OCI-LY7 (cell line): Measurements from ENCODE around the gene ECT2L. TPM values are rescaled to one million over a fixed set of nuclear protein-coding genes. Genes with fewer than 3 reads are reported as not detected.

Experiments used
- BruUV-seq: library from RNA; stranded (reverse); fragments of 400-500 nt; replicated peaks from 2 replicates; lab custom pipeline; 2021; lab: Mats Ljungman, UMichigan
- CTCF ChIA-PET: fragments of 300-600 bp; sonication (Branson Sonifier 250); formaldehyde crosslinking; loops from one replicate; lab custom pipeline; 2022; ENCODE audit warnings: antibody characterized with exemption; ENCODE audit not compliant: unreplicated experiment; lab: Charles Lee
- POLR2A ChIA-PET: fragments of 300-600 bp; sonication (Branson Sonifier 250); formaldehyde crosslinking; loops from one replicate; lab custom pipeline; 2022; ENCODE audit warnings: antibody characterized with exemption; lab: Charles Lee
- DNase-seq: peaks from one replicate; pipeline ENCODE4 v3.0.0-alpha.2; 2015; ENCODE audit warnings: low spot score
- H2AFZ ChIP-seq: fragments of 200-600 bp; sonication (generic), shearing (Covaris generic); 2 replicates; pipeline ENCODE4 v1.6.1; 2014; ENCODE audit warnings: mild to moderate bottlenecking, antibody characterized with exemption, low read length, moderate library complexity
- H3K27ac ChIP-seq: fragments of 200-600 bp; sonication (generic); 2 replicates; pipeline ENCODE4 v1.5.1; 2014; ENCODE audit warnings: mixed run types, low read depth, mild to moderate bottlenecking, moderate library complexity, low read length, inconsistent platforms; ENCODE audit not compliant: poor library complexity, severe bottlenecking
- H3K36me3 ChIP-seq: fragments of 200-600 bp; sonication (generic); 2 replicates; pipeline ENCODE4 v1.6.1; 2014; ENCODE audit warnings: mild to moderate bottlenecking, antibody characterized with exemption, low read length, moderate library complexity, mixed read lengths; ENCODE audit not compliant: insufficient read depth
- H3K4me1 ChIP-seq: fragments of 200-600 bp; sonication (generic); 2 replicates; pipeline ENCODE4 v1.5.1; 2014; ENCODE audit warnings: mild to moderate bottlenecking, low read length; ENCODE audit not compliant: insufficient read depth, poor library complexity, severe bottlenecking
- H3K4me2 ChIP-seq: fragments of 200-600 bp; sonication (generic); 2 replicates; pipeline ENCODE4 v1.6.1; 2014; ENCODE audit warnings: mild to moderate bottlenecking, low read length
- H3K4me3 ChIP-seq: fragments of 200-600 bp; sonication (generic); 2 replicates; pipeline ENCODE4 v1.5.1; 2014; ENCODE audit warnings: mild to moderate bottlenecking, low read depth, low read length; ENCODE audit not compliant: poor library complexity, severe bottlenecking
- H3K79me2 ChIP-seq: fragments of 200-600 bp; sonication (generic); 2 replicates; pipeline ENCODE4 v1.6.1; 2016; ENCODE audit warnings: low read depth, mild to moderate bottlenecking, low read length, moderate library complexity, mixed read lengths; ENCODE audit not compliant: insufficient read depth
- H3K9me2 ChIP-seq: fragments of 200-600 bp; sonication (generic); 2 replicates; pipeline ENCODE4 v1.6.1; 2016; ENCODE audit warnings: mild to moderate bottlenecking, low read length, mixed read lengths; ENCODE audit not compliant: insufficient read depth
- H3K9me3 ChIP-seq: fragments of 200-600 bp; sonication (generic); 2 replicates; pipeline ENCODE4 v1.6.1; 2014; ENCODE audit warnings: mild to moderate bottlenecking, mixed run types, low read length, mixed read lengths
- H4K20me1 ChIP-seq: fragments of 200-600 bp; sonication (generic); 2 replicates; pipeline ENCODE4 v1.6.1; 2014; ENCODE audit warnings: mild to moderate bottlenecking, antibody characterized with exemption, low read length, moderate library complexity, mixed read lengths; ENCODE audit not compliant: insufficient read depth
- CTCF ChIP-seq: fragments of 200-600 bp; sonication (generic); conservative IDR thresholded peaks from 2 replicates; pipeline ENCODE4 v1.5.1; 2014; ENCODE audit warnings: mild to moderate bottlenecking, antibody characterized with exemption, low read length, moderate library complexity, mixed read lengths
- EZH2phosphoT487 ChIP-seq: fragments of 200-600 bp; sonication (generic); IDR thresholded peaks from 2 replicates; pipeline ENCODE4 v1.6.1; 2018; ENCODE audit warnings: low read depth, borderline replicate concordance, mild to moderate bottlenecking, mixed run types, antibody characterized with exemption, low read length, moderate library complexity, mixed read lengths
- intact Hi-C: fragments of 100-400 bp; cut with micrococcal nuclease; formaldehyde crosslinking; loops from one replicate; pipeline ENCODE4 v1.10.0; 2022; ENCODE audit not compliant: unreplicated experiment
- total RNA-seq, 2 experiments: library from RNA; depleted of rRNA in 1 of 2; stranded (reverse); fragments of >200 nt in 1 of 2; shearing (Covaris generic) in 1 of 2; gene quantifications; 2 replicates each; pipeline ENCODE4 v1.2.3, GENCODE V29; 2014 to 2022

ECT2L gene
- total RNA-seq, 2 experiments from 2014 or later: not detected

GRCh38 chr6:138857775-138858174 lies 61.9 kb downstream of the ECT2L start:
- H3K4me3 ChIP-seq: no peak overlapping the region
- BruUV-seq: no TSS peak
- no peaks in the 10 kb centered on the region for H3K36me3 ChIP-seq
- TF ChIP-seq EZH2phosphoT487 (no peak), CTCF (no peak)
- no peak overlapping the region for H3K4me2 ChIP-seq
- H3K9me3 ChIP-seq: no peaks in the 10 kb centered on the region
- CTCF ChIA-PET: no interaction called here
- no peaks in the 10 kb centered on the region for H4K20me1 ChIP-seq
- H2AFZ ChIP-seq: no peak overlapping the region
- intact Hi-C loops: no loop called here
- no peaks in the 10 kb centered on the region for H3K79me2 ChIP-seq
- POLR2A ChIA-PET: no interaction called here
- no peak for DNase-seq
- H3K9me2 ChIP-seq: no peaks in the 10 kb centered on the region
- H3K27ac ChIP-seq: no peak overlapping the region
- H3K4me1 ChIP-seq: no peaks in the 10 kb centered on the region

- H3K79me2 ChIP-seq: no peaks in the 10 kb centered on the region
- no peak overlapping the region for H2AFZ ChIP-seq
- H3K9me2 ChIP-seq: no peaks in the 10 kb centered on the region
- TF ChIP-seq EZH2phosphoT487 (no peak), CTCF (no peak)
- CTCF ChIA-PET: no interaction called here
- H3K4me1 ChIP-seq: no peaks in the 10 kb centered on the region
- no peaks in the 10 kb centered on the region for H3K9me3 ChIP-seq
- no TSS peak for BruUV-seq
- H3K4me3 ChIP-seq: no peak overlapping the region
- H3K4me2 ChIP-seq: no peak overlapping the region
- no peaks in the 10 kb centered on the region for H3K36me3 ChIP-seq
- no peak overlapping the region for H3K27ac ChIP-seq
- no peaks in the 10 kb centered on the region for H4K20me1 ChIP-seq
- POLR2A ChIA-PET: interaction anchor here (1.2 kb wide), 1 partner anchor 26 kb away, joined by 7 read pairs; no protein-coding TSS in a partner anchor
- no peak for DNase-seq
- intact Hi-C loops: no loop called here
Observed at GRCh38 chr6:138862456-138862855, 66.6 kb downstream of the ECT2L start.

- Histone ChIP-seq H3K4me2 (no peak overlapping the region), H3K79me2 (no peaks in the 10 kb centered on the region), H3K27ac (no peak overlapping the region), H2AFZ (no peak overlapping the region), H4K20me1 (no peaks in the 10 kb centered on the region), H3K4me3 (no peak overlapping the region), H3K9me2 (no peaks in the 10 kb centered on the region), H3K9me3 (no peaks in the 10 kb centered on the region), H3K36me3 (no peaks in the 10 kb centered on the region), H3K4me1 (no peaks in the 10 kb centered on the region)
- CTCF ChIA-PET: no interaction called here
- no peak for DNase-seq
- BruUV-seq: no TSS peak
- POLR2A ChIA-PET: interaction anchor here (0.6 kb wide), 1 partner anchor 227 kb away, joined by 3 read pairs; no protein-coding TSS in a partner anchor
- TF ChIP-seq CTCF (no peak), EZH2phosphoT487 (no peak)
- intact Hi-C loops: no loop called here
Observed at GRCh38 chr6:138863321-138863720, 67.4 kb downstream of the ECT2L start.
